D721Med (cell line): ENCODE data around the gene ZNF385B.

Experiments
- DNase-seq: peaks from one replicate; pipeline ENCODE4 v3.0.0; 2011; ENCODE audit warnings: low spot score; ENCODE audit not compliant: insufficient read length
- FAIRE-seq: peaks from 2 replicates; lab custom pipeline; 2011; peaks lifted over from hg19 to GRCh38; lab: Jason Lieb, UNC
- TF ChIP-seq, protein P1 (sequence below): IDR thresholded peaks from 2 replicates; pipeline ENCODE4 v1.5.1; 2012; ENCODE audit warnings: mild to moderate bottlenecking, control low read depth; ENCODE audit not compliant: insufficient read depth; ENCODE audit errors: missing control alignments

Gene ZNF385B

DNA sequence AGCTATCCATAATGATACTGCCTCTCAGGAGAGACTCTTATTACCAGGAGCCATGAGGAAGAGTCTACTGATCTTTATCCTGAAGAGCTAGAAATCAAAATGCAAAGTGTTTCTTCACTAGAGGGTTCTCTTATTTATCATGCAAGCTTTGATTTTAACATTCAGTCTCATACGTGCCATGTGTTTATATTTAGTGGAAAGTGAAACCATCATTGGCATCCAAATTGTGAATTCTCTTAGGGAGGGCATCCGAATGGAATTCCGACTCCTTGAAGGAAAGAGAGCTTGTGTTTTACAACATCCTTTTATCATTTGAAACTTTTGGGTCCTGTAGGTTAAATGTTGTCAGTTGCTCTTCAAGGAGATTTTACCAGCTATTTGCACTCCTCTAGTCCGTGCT is 426.4 kb downstream of the ZNF385B start:
- no peak for DNase-seq
- TF ChIP-seq, protein P1, sequence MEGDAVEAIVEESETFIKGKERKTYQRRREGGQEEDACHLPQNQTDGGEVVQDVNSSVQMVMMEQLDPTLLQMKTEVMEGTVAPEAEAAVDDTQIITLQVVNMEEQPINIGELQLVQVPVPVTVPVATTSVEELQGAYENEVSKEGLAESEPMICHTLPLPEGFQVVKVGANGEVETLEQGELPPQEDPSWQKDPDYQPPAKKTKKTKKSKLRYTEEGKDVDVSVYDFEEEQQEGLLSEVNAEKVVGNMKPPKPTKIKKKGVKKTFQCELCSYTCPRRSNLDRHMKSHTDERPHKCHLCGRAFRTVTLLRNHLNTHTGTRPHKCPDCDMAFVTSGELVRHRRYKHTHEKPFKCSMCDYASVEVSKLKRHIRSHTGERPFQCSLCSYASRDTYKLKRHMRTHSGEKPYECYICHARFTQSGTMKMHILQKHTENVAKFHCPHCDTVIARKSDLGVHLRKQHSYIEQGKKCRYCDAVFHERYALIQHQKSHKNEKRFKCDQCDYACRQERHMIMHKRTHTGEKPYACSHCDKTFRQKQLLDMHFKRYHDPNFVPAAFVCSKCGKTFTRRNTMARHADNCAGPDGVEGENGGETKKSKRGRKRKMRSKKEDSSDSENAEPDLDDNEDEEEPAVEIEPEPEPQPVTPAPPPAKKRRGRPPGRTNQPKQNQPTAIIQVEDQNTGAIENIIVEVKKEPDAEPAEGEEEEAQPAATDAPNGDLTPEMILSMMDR = no peak
- FAIRE-seq = no peak

DNA sequence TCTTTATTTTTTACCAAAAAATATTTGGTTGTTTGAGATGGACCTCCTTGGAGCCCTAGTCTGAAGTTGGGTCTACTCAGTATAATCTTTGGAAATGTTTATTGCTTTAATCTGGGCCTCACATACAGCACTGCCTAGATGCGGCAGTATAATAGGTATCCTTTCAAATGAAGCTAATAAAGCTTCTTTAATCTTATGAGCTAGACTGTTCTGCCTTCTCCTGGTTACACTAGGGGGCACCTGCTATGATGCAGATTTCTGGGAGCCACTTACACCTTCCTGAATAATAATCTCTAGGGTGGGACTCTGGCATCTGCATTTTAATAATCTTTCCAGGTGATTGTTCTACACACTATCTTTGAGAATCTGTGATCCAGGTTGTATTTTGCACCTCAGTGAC is 427.1 kb downstream of the ZNF385B start:
- FAIRE-seq (no peak), DNase-seq (no peak)
- TF ChIP-seq, protein P1 = no peak

DNA sequence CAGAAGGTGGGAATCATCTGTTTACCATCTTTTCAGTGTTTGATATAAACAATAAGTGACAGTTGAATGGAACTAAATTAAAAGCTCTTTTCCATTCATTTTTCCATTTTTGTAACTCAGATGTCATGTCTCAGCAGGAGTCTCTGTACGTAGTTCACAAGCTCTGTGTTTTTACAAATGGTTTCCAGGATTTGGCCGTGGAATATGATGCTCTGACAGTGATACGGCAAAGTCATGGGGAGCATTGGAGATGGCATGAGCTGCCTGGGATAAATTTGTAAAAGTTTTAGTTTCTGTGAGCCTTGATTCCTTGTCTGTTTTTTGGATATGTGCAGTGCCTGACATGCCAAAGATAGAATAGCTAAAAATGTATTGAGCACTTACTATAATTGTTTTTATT is 428.7 kb downstream of the ZNF385B start:
- FAIRE-seq (no peak), DNase-seq (no peak)
- TF ChIP-seq, protein P1 = no peak

DNA sequence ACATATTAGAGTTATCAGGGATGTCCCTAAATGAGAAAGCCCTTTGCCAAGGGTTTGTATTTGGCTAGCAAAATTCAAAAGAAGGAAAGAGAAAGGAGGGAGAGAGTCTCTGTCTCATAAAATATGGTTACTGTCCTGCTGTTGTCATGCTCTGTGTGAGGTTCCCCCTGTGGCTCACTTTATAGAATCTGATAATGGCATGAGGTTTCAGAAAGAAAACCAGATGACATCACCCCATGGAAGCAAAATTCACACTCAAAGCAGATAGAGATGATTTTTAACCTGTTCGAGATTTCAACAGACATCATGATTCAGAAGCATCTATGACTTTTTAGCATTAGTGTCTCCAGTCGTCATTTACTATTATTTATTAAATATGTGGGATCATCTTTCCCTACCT is 431.8 kb downstream of the ZNF385B start:
- TF ChIP-seq, protein P1 = no peak
- no peak for DNase-seq
- FAIRE-seq = no peak

DNA sequence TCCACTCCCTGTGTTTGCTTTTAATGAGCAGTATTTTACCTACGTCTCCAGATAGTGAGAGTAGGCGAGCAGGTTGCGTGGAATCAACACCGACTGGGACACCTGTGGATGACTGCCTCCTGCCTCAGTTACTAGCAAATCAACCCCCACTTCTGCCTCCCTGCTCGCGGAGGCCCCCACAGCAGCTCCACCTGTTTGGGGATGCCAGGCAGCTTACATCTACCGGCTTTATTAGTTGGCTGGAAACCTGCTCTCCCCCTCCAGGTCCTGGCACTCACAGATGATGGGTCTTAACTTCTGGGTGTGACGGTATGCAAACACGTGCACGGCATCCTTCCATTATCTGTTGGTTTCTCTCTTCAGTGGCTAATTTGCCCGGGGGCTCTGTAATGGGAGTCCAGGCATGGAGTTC is 432.3 kb downstream of the ZNF385B start:
- no peak for FAIRE-seq
- TF ChIP-seq, protein P1 = no peak
- no peak for DNase-seq

DNA sequence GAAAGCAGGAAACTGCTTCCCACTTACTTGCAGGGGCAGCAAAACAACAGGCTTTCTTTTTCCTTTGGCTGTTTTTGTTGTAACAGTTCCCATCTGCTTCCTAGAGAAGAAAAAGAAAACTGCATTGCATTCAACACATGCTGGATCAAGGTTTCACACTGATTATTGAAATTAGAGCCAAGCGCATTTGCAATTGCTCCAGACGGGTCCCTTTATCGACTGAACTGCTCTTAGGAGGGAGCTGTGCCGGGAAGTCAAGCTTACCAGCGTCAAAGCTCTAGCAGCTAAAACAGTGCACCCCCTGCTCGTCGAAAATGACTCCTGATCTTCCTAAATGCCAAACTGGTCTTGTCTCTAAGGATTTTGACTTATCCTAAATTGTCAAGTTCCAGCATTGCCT is 432.8 kb downstream of the ZNF385B start:
- TF ChIP-seq, protein P1 = no peak
- FAIRE-seq (no peak), DNase-seq (no peak)

DNA sequence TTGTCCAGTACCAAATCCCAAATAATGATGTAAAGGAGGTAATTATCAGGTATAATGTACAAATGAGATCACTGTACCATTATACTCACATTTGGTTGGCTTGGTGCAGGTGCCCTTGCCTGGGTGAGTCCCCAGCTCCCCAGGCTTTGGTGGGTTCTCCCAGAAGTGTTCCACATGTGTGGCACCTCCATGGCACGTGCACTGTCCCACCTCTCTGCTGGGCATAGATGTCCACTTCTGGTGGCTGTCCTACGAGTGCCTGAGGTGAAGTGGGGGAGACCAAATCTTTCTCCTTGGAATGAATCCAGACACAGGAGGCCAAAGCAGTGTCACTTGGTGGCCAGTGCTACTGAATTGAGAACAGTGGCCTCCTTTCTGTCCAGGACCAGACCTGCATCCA is 434.3 kb downstream of the ZNF385B start:
- FAIRE-seq (no peak), DNase-seq (no peak)
- TF ChIP-seq, protein P1 = no peak
